ENCODE results near the gene ZBTB12. TPM values are rescaled to one million over a fixed set of nuclear protein-coding genes. Genes with fewer than 3 reads are reported as not detected.

Gene ZBTB12
- total and polyA plus RNA-seq, 2 of the 13 experiments (the other 11 are each of a cell fraction or from before 2014, with no cell fraction given), result 4.8 to 6.0 TPM

DNA sequence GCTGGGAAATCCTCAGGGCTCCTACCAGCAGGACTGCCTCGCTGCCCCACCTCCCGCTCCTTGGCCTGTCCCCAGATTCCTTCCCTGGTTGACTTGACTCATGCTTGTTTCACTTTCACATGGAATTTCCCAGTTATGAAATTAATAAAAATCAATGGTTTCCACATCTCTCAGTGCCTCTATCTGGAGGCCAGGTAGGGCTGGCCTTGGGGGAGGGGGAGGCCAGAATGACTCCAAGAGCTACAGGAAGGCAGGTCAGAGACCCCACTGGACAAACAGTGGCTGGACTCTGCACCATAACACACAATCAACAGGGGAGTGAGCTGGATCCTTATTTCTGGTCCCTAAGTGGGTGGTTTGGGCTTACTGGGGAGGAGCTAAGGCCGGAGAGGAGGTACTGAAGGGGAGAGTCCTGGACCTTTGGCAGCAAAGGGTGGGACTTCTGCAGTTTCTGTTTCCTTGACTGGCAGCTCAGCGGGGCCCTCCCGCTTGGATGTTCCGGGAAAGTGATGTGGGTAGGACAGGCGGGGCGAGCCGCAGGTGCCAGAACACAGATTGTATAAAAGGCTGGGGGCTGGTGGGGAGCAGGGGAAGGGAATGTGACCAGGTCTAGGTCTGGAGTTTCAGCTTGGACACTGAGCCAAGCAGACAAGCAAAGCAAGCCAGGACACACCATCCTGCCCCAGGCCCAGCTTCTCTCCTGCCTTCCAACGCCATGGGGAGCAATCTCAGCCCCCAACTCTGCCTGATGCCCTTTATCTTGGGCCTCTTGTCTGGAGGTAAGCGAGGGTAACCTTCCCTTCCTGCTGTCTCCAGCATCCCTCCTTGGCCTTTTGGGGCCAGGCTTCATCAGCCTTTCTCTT, 43.9 kb upstream of the ZBTB12 start, which contains the start of gene CFB (continued):
- TF ChIP-seq ZBTB25 (CRISPR knock-in tag; IDR thresholded peaks at IDR 0.05), result peak; percentile 88
- 0 out of 2 replicates have a peak, but pooled peaks have one; percentile 12 for TF ChIP-seq ZFP37 (CRISPR knock-in tag; IDR thresholded peaks at IDR 0.05; ENCODE audit: borderline replicate concordance)
- no peak for TF ChIP-seq TCF12 (IDR thresholded peaks at IDR 0.05)
- TF ChIP-seq TCF12 (CRISPR knock-in tag; IDR thresholded peaks at IDR 0.05), result 0 out of 2 replicates have a peak, but pooled peaks have one; percentile 22
- TF ChIP-seq ZNF589 (CRISPR knock-in tag; conservative IDR thresholded peaks at IDR 0.05), result no peak
- peak; percentile 69 for TF ChIP-seq NFYC (CRISPR knock-in tag; IDR thresholded peaks at IDR 0.05)
- no peak for TF ChIP-seq LRRFIP1 (CRISPR knock-in tag; conservative IDR thresholded peaks at IDR 0.05)
- peak; percentile 97 for TF ChIP-seq POLR2G (IDR thresholded peaks at IDR 0.05; ENCODE audit: low read depth, low read length)
- peak; percentile 53; the same call in 1 of the 2 replicates for TF ChIP-seq ZNF564 (CRISPR knock-in tag; IDR thresholded peaks at IDR 0.05)
- peak; percentile 90 for TF ChIP-seq PHF5A (CRISPR knock-in tag; IDR thresholded peaks at IDR 0.05; ENCODE audit: low read depth, unreplicated experiment)
- TF ChIP-seq ZFP36L2 (CRISPR knock-in tag; IDR thresholded peaks at IDR 0.05), result no peak; the same call in 1 of the 2 replicates
- no peak for TF ChIP-seq ZKSCAN1 (IDR thresholded peaks at IDR 0.05; ENCODE audit: low read length)
- peak; percentile 85 for TF ChIP-seq MEIS1 (CRISPR knock-in tag; IDR thresholded peaks at IDR 0.05; ENCODE audit: borderline replicate concordance)
- TF ChIP-seq ZNF780A (CRISPR knock-in tag; IDR thresholded peaks at IDR 0.05), result peak; percentile 50; the same call in 1 of the 2 replicates
- peak; percentile 88; the same call in 1 of the 2 replicates for TF ChIP-seq ZNF556 (CRISPR knock-in tag; IDR thresholded peaks at IDR 0.05; ENCODE audit: borderline replicate concordance)
- peak; percentile 75 for TF ChIP-seq MED8 (CRISPR knock-in tag; IDR thresholded peaks at IDR 0.05; ENCODE audit: insufficient replicate concordance)
- TF ChIP-seq MLXIP (CRISPR knock-in tag; IDR thresholded peaks at IDR 0.05; ENCODE audit: borderline replicate concordance), result no peak
- TF ChIP-seq, protein P1, sequence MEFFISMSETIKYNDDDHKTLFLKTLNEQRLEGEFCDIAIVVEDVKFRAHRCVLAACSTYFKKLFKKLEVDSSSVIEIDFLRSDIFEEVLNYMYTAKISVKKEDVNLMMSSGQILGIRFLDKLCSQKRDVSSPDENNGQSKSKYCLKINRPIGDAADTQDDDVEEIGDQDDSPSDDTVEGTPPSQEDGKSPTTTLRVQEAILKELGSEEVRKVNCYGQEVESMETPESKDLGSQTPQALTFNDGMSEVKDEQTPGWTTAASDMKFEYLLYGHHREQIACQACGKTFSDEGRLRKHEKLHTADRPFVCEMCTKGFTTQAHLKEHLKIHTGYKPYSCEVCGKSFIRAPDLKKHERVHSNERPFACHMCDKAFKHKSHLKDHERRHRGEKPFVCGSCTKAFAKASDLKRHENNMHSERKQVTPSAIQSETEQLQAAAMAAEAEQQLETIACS (CRISPR knock-in tag; IDR thresholded peaks at IDR 0.05), result 0 out of 2 replicates have a peak, but pooled peaks have one; percentile 32
- TF ChIP-seq ZSCAN21 (CRISPR knock-in tag; IDR thresholded peaks at IDR 0.05; ENCODE audit: borderline replicate concordance), result peak; percentile 95
- no peak for TF ChIP-seq SIN3B (IDR thresholded peaks at IDR 0.05; ENCODE audit: low read length)

All from HepG2 (cell line).